GM18526 (cell line): ENCODE results near the gene RETREG3.

Source experiments
- POLR2A ChIP-seq: IDR thresholded peaks from 3 replicates; pipeline ENCODE4 v1.6.1; 2011; ENCODE audit not compliant: insufficient read length; ENCODE audit errors: extremely low read depth

Gene RETREG3

GRCh38 chr17:42579794-42580551, 29.2 kb downstream of the RETREG3 start:
- no peak for TF ChIP-seq POLR2A

- no peak for TF ChIP-seq POLR2A
Measured at GRCh38 chr17:42578282-42578869, 30.8 kb downstream of the RETREG3 start.

- TF ChIP-seq POLR2A = peak; percentile 82
Measured at GRCh38 chr17:42577532-42578281, 31.5 kb downstream of the RETREG3 start, which contains the start of gene PSMC3IP. Gene PSMC3IP (minus strand): TSS chr17:42577729. CDS start chr17:42577686, 43 bp downstream.

- TF ChIP-seq POLR2A = no peak
Measured at GRCh38 chr17:42577140-42577531, 32.0 kb downstream of the RETREG3 start.

- no peak for TF ChIP-seq POLR2A
Measured at GRCh38 chr17:42574463-42574862, 34.7 kb downstream of the RETREG3 start.

- TF ChIP-seq POLR2A = no peak
Measured at GRCh38 chr17:42573095-42573494, 36.1 kb downstream of the RETREG3 start.

- no peak for TF ChIP-seq POLR2A
Measured at GRCh38 chr17:42571435-42572225, 37.5 kb downstream of the RETREG3 start.

GRCh38 chr17:42568341-42569111, 40.6 kb downstream of the RETREG3 start:
- no peak for TF ChIP-seq POLR2A

GRCh38 chr17:42566883-42567573, 42.1 kb downstream of the RETREG3 start, which contains the start of gene MLX:
Gene MLX (plus strand): TSS chr17:42567100. CDS start chr17:42567125, 25 bp downstream.
- peak; percentile 73 for TF ChIP-seq POLR2A

GRCh38 chr17:42566215-42566882, 42.8 kb downstream of the RETREG3 start:
- no peak for TF ChIP-seq POLR2A

- TF ChIP-seq POLR2A = no peak
Measured at GRCh38 chr17:42565523-42566214, 43.5 kb downstream of the RETREG3 start.

GRCh38 chr17:42564815-42565522, 44.2 kb downstream of the RETREG3 start:
- no peak for TF ChIP-seq POLR2A
